ENCODE measurements around the gene ITGB1. TPM values are rescaled to one million over a fixed set of nuclear protein-coding genes. Genes with fewer than 3 reads are reported as not detected.

The ITGB1 gene
- total and polyA plus RNA-seq, 2 experiments from 2014 or later = 317 to 439 TPM

DNA sequence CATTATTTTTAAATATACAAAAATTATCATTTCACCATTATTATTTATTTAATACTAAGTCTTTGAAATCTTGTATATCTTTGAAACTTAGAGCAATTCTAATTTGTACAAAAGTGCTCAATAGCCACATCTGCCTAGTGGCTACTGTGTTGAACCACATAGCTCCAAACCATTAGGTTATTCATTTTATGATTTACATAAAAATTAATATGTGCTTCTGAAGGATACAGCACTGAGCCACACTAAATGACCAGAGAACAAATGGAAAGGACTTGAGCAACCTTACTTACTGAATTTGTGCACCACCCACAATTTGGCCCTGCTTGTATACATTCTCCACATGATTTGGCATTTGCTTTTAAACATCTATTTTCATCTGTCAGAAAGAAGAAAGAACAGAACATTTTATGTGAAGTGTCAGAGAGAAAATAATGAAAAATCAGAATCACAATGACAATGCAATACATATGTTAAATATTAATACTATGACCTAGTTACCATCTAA lies 25.8 kb downstream of the ITGB1 start (continued):
- TF ChIP-seq, protein P1, sequence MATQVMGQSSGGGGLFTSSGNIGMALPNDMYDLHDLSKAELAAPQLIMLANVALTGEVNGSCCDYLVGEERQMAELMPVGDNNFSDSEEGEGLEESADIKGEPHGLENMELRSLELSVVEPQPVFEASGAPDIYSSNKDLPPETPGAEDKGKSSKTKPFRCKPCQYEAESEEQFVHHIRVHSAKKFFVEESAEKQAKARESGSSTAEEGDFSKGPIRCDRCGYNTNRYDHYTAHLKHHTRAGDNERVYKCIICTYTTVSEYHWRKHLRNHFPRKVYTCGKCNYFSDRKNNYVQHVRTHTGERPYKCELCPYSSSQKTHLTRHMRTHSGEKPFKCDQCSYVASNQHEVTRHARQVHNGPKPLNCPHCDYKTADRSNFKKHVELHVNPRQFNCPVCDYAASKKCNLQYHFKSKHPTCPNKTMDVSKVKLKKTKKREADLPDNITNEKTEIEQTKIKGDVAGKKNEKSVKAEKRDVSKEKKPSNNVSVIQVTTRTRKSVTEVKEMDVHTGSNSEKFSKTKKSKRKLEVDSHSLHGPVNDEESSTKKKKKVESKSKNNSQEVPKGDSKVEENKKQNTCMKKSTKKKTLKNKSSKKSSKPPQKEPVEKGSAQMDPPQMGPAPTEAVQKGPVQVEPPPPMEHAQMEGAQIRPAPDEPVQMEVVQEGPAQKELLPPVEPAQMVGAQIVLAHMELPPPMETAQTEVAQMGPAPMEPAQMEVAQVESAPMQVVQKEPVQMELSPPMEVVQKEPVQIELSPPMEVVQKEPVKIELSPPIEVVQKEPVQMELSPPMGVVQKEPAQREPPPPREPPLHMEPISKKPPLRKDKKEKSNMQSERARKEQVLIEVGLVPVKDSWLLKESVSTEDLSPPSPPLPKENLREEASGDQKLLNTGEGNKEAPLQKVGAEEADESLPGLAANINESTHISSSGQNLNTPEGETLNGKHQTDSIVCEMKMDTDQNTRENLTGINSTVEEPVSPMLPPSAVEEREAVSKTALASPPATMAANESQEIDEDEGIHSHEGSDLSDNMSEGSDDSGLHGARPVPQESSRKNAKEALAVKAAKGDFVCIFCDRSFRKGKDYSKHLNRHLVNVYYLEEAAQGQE (IDR thresholded peaks at IDR 0.05; ENCODE audit: unreplicated experiment) = no peak
- no peak for TF ChIP-seq EZH2 (IDR thresholded peaks at IDR 0.05; ENCODE audit: low read depth, unreplicated experiment)

DNA sequence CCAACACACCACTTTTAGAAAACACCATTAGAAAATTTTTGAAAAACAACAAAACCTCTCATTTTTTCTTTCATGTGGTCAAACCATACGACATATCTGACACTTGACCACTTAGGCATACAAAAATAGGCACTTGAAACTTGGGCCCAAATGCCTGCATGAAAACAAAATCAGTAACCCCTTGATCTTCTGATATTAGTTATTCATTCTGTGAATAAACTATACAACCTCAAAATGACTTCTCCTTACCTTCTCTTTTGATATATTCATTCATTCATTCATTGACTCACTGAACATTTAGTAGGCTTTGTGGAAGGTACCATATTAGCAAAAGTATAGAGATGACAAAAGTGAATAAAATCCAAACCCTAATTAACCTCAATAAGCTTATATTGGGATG lies 26.4 kb downstream of the ITGB1 start:
- peaks cover 62% of the 10 kb centered on the region for H3K36me3 Mint-ChIP-seq (ENCODE audit: low read depth)
- H3K27me3 Mint-ChIP-seq (ENCODE audit: insufficient read depth, low read depth, poor library complexity) = peaks cover 2% of the 10 kb centered on the region
- no peak overlapping the region for H3K27ac ChIP-seq (ENCODE audit: low read depth)
- H2AFZ ChIP-seq = no peak overlapping the region
- H3K4me3 Mint-ChIP-seq = no peak overlapping the region
- H4K20me1 ChIP-seq (replicated peaks; ENCODE audit: insufficient read depth) = peaks cover 16% of the 10 kb centered on the region
- H3K4me3 ChIP-seq = no peak overlapping the region
- ATAC-seq = no peak
- H3F3A ChIP-seq (replicated peaks; ENCODE audit: low read depth) = no peaks in the 10 kb centered on the region; the same call in 1 of the 2 replicates
- H3K36me3 ChIP-seq (ENCODE audit: insufficient read depth) = peaks cover 34% of the 10 kb centered on the region
- DNase-seq (ENCODE audit: low spot score) = no peak
- no peaks in the 10 kb centered on the region for H3K9me3 Mint-ChIP-seq
- no peak overlapping the region for H3K27ac Mint-ChIP-seq
- no peaks in the 10 kb centered on the region for H3K9me2 ChIP-seq (ENCODE audit: insufficient read depth)
- peaks cover 14% of the 10 kb centered on the region for H3K4me1 Mint-ChIP-seq
- peaks cover 2% of the 10 kb centered on the region for H3K4me1 ChIP-seq (ENCODE audit: insufficient read depth)
- H3K4me2 ChIP-seq = no peak overlapping the region
- no peaks in the 10 kb centered on the region for H3K27me3 ChIP-seq (ENCODE audit: insufficient read depth)
- peaks cover 65% of the 10 kb centered on the region for H3K79me2 ChIP-seq (replicated peaks; ENCODE audit: insufficient read depth)
- TF ChIP-seq EZH2 (IDR thresholded peaks at IDR 0.05; ENCODE audit: low read depth, unreplicated experiment) = no peak
- no peak for TF ChIP-seq POLR2AphosphoS5 (IDR thresholded peaks at IDR 0.05; ENCODE audit: low read depth)
- TF ChIP-seq, protein P2, sequence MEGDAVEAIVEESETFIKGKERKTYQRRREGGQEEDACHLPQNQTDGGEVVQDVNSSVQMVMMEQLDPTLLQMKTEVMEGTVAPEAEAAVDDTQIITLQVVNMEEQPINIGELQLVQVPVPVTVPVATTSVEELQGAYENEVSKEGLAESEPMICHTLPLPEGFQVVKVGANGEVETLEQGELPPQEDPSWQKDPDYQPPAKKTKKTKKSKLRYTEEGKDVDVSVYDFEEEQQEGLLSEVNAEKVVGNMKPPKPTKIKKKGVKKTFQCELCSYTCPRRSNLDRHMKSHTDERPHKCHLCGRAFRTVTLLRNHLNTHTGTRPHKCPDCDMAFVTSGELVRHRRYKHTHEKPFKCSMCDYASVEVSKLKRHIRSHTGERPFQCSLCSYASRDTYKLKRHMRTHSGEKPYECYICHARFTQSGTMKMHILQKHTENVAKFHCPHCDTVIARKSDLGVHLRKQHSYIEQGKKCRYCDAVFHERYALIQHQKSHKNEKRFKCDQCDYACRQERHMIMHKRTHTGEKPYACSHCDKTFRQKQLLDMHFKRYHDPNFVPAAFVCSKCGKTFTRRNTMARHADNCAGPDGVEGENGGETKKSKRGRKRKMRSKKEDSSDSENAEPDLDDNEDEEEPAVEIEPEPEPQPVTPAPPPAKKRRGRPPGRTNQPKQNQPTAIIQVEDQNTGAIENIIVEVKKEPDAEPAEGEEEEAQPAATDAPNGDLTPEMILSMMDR (conservative IDR thresholded peaks at IDR 0.05; ENCODE audit: low read depth in 2 of 2) = no peak
- TF ChIP-seq CREB1 (CRISPR knock-in tag; IDR thresholded peaks at IDR 0.05; ENCODE audit: low read depth) = no peak
- TF ChIP-seq, protein P3, sequence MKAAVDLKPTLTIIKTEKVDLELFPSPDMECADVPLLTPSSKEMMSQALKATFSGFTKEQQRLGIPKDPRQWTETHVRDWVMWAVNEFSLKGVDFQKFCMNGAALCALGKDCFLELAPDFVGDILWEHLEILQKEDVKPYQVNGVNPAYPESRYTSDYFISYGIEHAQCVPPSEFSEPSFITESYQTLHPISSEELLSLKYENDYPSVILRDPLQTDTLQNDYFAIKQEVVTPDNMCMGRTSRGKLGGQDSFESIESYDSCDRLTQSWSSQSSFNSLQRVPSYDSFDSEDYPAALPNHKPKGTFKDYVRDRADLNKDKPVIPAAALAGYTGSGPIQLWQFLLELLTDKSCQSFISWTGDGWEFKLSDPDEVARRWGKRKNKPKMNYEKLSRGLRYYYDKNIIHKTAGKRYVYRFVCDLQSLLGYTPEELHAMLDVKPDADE (IDR thresholded peaks at IDR 0.05) = no peak
- TF ChIP-seq EZH2phosphoT487 (IDR thresholded peaks at IDR 0.05; ENCODE audit: unreplicated experiment) = no peak
- TF ChIP-seq ZNF331 (CRISPR knock-in tag; IDR thresholded peaks at IDR 0.05; ENCODE audit: low read depth) = no peak
- TF ChIP-seq, protein P1 (IDR thresholded peaks at IDR 0.05; ENCODE audit: unreplicated experiment) = no peak
- TF ChIP-seq JUNB (IDR thresholded peaks at IDR 0.05; ENCODE audit: unreplicated experiment) = no peak
- no peak for TF ChIP-seq ZNF114 (CRISPR knock-in tag; IDR thresholded peaks at IDR 0.05)
- TF ChIP-seq NANOG (IDR thresholded peaks at IDR 0.05; ENCODE audit: borderline replicate concordance) = no peak
- no peak for TF ChIP-seq STAT1 (IDR thresholded peaks at IDR 0.05; ENCODE audit: unreplicated experiment)
